ENCODE results near the gene PLA2G2A. TPM values are rescaled to one million over a fixed set of nuclear protein-coding genes. Genes with fewer than 3 reads are reported as not detected.
"Not testable (repeated sequence)": the region's sequence is repeated elsewhere in the genome, so short reads cannot be mapped to it uniquely, and the experiment has no call there.

PLA2G2A gene
- total RNA-seq, 1 experiment from 2014 or later: 9.2 TPM

- no TSS peak for BruUV-seq (replicated peaks)
- Histone ChIP-seq H3K36me3 (ENCODE audit: control insufficient read depth, insufficient read depth, low read length) (no peaks in the 10 kb centered on the region), H3K4me3 (ENCODE audit: low read depth, low read length) (no peak overlapping the region), H3K4me1 (no peaks in the 10 kb centered on the region), H3K9me3 (no peaks in the 10 kb centered on the region), H3K27me3 (replicated peaks; ENCODE audit: control insufficient read depth, insufficient read depth, low read length) (no peaks in the 10 kb centered on the region)
- Mint-ChIP-seq H3K4me3 (ENCODE audit: unreplicated experiment) (no peak overlapping the region), H3K36me3 (ENCODE audit: insufficient read depth, unreplicated experiment) (no peaks in the 10 kb centered on the region), H3K9me3 (ENCODE audit: unreplicated experiment) (peaks cover 42% of the 10 kb centered on the region), H3K27ac (ENCODE audit: unreplicated experiment) (no peak overlapping the region), H3K27me3 (ENCODE audit: insufficient read depth, unreplicated experiment) (no peaks in the 10 kb centered on the region), H3K4me1 (ENCODE audit: low read depth, unreplicated experiment) (no peaks in the 10 kb centered on the region)
- DNase-seq: no peak
- no peak for TF ChIP-seq CTCF (IDR thresholded peaks at IDR 0.05; ENCODE audit: insufficient read depth in 1 of 2, low read depth in 1 of 2, low read length in 1 of 2, severe bottlenecking in 1 of 2, unreplicated experiment in 1 of 2)
- ChIA-PET CTCF (interaction anchor here (0.7 kb wide), 1 partner anchor 12 kb away, joined by 5 read pairs; no protein-coding TSS in a partner anchor), POLR2A (no interaction called here)
- intact Hi-C loops (cut with micrococcal nuclease; ENCODE audit: unreplicated experiment): no loop called here
Measured at GRCh38 chr1:19934336-19934735, 45.1 kb downstream of the PLA2G2A start.

- intact Hi-C loops (cut with micrococcal nuclease; ENCODE audit: unreplicated experiment): no loop called here
- H3K9me3 Mint-ChIP-seq (ENCODE audit: unreplicated experiment): peaks cover 35% of the 10 kb centered on the region
- no peak for DNase-seq
- no peaks in the 10 kb centered on the region for H3K4me1 Mint-ChIP-seq (ENCODE audit: low read depth, unreplicated experiment)
- Histone ChIP-seq H3K4me3 (ENCODE audit: low read depth, low read length) (no peak overlapping the region), H3K36me3 (ENCODE audit: control insufficient read depth, insufficient read depth, low read length) (no peaks in the 10 kb centered on the region), H3K27me3 (replicated peaks; ENCODE audit: control insufficient read depth, insufficient read depth, low read length) (no peaks in the 10 kb centered on the region), H3K9me3 (no peaks in the 10 kb centered on the region), H3K4me1 (no peaks in the 10 kb centered on the region)
- no peaks in the 10 kb centered on the region for H3K27me3 Mint-ChIP-seq (ENCODE audit: insufficient read depth, unreplicated experiment)
- H3K27ac Mint-ChIP-seq (ENCODE audit: unreplicated experiment): no peak overlapping the region
- H3K36me3 Mint-ChIP-seq (ENCODE audit: insufficient read depth, unreplicated experiment): no peaks in the 10 kb centered on the region
- TF ChIP-seq CTCF (IDR thresholded peaks at IDR 0.05; ENCODE audit: insufficient read depth in 1 of 2, low read depth in 1 of 2, low read length in 1 of 2, severe bottlenecking in 1 of 2, unreplicated experiment in 1 of 2): no peak
- no peak overlapping the region for H3K4me3 Mint-ChIP-seq (ENCODE audit: unreplicated experiment)
- no TSS peak for BruUV-seq (replicated peaks)
- CTCF ChIA-PET: no interaction called here
- POLR2A ChIA-PET: no interaction called here
Measured at GRCh38 chr1:19932866-19933265, 46.6 kb downstream of the PLA2G2A start.

GRCh38 chr1:19927130-19927421, 52.3 kb downstream of the PLA2G2A start:
- intact Hi-C loops (cut with micrococcal nuclease; ENCODE audit: unreplicated experiment): loop anchor here (1.0 kb wide), 1 partner anchor 19 kb away; no protein-coding TSS in a partner anchor
- H3K4me1 Mint-ChIP-seq (ENCODE audit: low read depth, unreplicated experiment): peaks cover 16% of the 10 kb centered on the region
- peak; percentile 31 to 49 for DNase-seq
- H3K4me3 ChIP-seq (ENCODE audit: low read depth, low read length); BruUV-seq (replicated peaks); POLR2A ChIA-PET; H3K36me3 ChIP-seq (ENCODE audit: control insufficient read depth, insufficient read depth, low read length); H3K27me3 ChIP-seq (replicated peaks; ENCODE audit: control insufficient read depth, insufficient read depth, low read length); H3K27me3 Mint-ChIP-seq (ENCODE audit: insufficient read depth, unreplicated experiment); H3K4me3 Mint-ChIP-seq (ENCODE audit: unreplicated experiment): not testable (repeated sequence)
- peaks cover 43% of the 10 kb centered on the region for H3K4me1 ChIP-seq
- H3K9me3 Mint-ChIP-seq (ENCODE audit: unreplicated experiment): peaks cover 10% of the 10 kb centered on the region
- H3K27ac Mint-ChIP-seq (ENCODE audit: unreplicated experiment): peak overlapping the region; percentile 71
- H3K36me3 Mint-ChIP-seq (ENCODE audit: insufficient read depth, unreplicated experiment): peaks cover 14% of the 10 kb centered on the region
- CTCF ChIA-PET: interaction anchor here (1.1 kb wide), 1 partner anchor 225 kb away, joined by 3 read pairs; no protein-coding TSS in a partner anchor
- peaks cover 11% of the 10 kb centered on the region; the same call in 1 of the 2 replicates for H3K9me3 ChIP-seq
